ENCODE measurements around the gene SESTD1. TPM values are rescaled to one million over a fixed set of nuclear protein-coding genes. Genes with fewer than 3 reads are reported as not detected.

Gene SESTD1
- total and polyA plus RNA-seq, 2 of the 13 experiments (the other 11 are each of a cell fraction or from before 2014, with no cell fraction given) = 74.4 to 101 TPM

- no peak for TF ChIP-seq ETS1 (CRISPR knock-in tag; IDR thresholded peaks at IDR 0.05)
- no peak for TF ChIP-seq NFE2 (CRISPR knock-in tag; IDR thresholded peaks at IDR 0.05)
- TF ChIP-seq ZNF512 (CRISPR knock-in tag; IDR thresholded peaks at IDR 0.05) = no peak
- TF ChIP-seq ZNF101 (CRISPR knock-in tag; IDR thresholded peaks at IDR 0.05; ENCODE audit: borderline replicate concordance, low read depth) = no peak
- TF ChIP-seq ZNF850 (CRISPR knock-in tag; conservative IDR thresholded peaks at IDR 0.05) = no peak
- TF ChIP-seq CREBL2 (CRISPR knock-in tag; IDR thresholded peaks at IDR 0.05; ENCODE audit: borderline replicate concordance) = no peak
- TF ChIP-seq, protein P1, sequence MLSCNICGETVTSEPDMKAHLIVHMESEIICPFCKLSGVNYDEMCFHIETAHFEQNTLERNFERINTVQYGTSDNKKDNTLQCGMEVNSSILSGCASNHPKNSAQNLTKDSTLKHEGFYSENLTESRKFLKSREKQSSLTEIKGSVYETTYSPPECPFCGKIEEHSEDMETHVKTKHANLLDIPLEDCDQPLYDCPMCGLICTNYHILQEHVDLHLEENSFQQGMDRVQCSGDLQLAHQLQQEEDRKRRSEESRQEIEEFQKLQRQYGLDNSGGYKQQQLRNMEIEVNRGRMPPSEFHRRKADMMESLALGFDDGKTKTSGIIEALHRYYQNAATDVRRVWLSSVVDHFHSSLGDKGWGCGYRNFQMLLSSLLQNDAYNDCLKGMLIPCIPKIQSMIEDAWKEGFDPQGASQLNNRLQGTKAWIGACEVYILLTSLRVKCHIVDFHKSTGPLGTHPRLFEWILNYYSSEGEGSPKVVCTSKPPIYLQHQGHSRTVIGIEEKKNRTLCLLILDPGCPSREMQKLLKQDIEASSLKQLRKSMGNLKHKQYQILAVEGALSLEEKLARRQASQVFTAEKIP (CRISPR knock-in tag; IDR thresholded peaks at IDR 0.05; ENCODE audit: borderline replicate concordance) = no peak
- no peak for TF ChIP-seq ZNF839 (CRISPR knock-in tag; IDR thresholded peaks at IDR 0.05; ENCODE audit: borderline replicate concordance)
- no peak for TF ChIP-seq ZNF350 (CRISPR knock-in tag; IDR thresholded peaks at IDR 0.05; ENCODE audit: borderline replicate concordance, low read depth)
- TF ChIP-seq NBN (conservative IDR thresholded peaks at IDR 0.05) = no peak
- TF ChIP-seq, protein P2, sequence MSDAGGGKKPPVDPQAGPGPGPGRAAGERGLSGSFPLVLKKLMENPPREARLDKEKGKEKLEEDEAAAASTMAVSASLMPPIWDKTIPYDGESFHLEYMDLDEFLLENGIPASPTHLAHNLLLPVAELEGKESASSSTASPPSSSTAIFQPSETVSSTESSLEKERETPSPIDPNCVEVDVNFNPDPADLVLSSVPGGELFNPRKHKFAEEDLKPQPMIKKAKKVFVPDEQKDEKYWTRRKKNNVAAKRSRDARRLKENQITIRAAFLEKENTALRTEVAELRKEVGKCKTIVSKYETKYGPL (CRISPR knock-in tag; IDR thresholded peaks at IDR 0.05) = no peak
- TF ChIP-seq ZNF564 (CRISPR knock-in tag; IDR thresholded peaks at IDR 0.05) = no peak
- TF ChIP-seq ZNF343 (CRISPR knock-in tag; IDR thresholded peaks at IDR 0.05) = no peak
- no peak for TF ChIP-seq ZNF224 (CRISPR knock-in tag; IDR thresholded peaks at IDR 0.05)
- no peak for TF ChIP-seq CREB1 (IDR thresholded peaks at IDR 0.05)
- TF ChIP-seq CREB1 (CRISPR knock-in tag; IDR thresholded peaks at IDR 0.05) = peak; percentile 52; the same call in 1 of the 2 replicates
- no peak for TF ChIP-seq ZNF121 (CRISPR knock-in tag; IDR thresholded peaks at IDR 0.05)
- TF ChIP-seq MYPOP (CRISPR knock-in tag; IDR thresholded peaks at IDR 0.05) = no peak
- TF ChIP-seq ZNF674 (CRISPR knock-in tag; IDR thresholded peaks at IDR 0.05; ENCODE audit: low read depth) = no peak
- TF ChIP-seq MLLT10 (CRISPR knock-in tag; IDR thresholded peaks at IDR 0.05) = no peak
- TF ChIP-seq, protein P3, sequence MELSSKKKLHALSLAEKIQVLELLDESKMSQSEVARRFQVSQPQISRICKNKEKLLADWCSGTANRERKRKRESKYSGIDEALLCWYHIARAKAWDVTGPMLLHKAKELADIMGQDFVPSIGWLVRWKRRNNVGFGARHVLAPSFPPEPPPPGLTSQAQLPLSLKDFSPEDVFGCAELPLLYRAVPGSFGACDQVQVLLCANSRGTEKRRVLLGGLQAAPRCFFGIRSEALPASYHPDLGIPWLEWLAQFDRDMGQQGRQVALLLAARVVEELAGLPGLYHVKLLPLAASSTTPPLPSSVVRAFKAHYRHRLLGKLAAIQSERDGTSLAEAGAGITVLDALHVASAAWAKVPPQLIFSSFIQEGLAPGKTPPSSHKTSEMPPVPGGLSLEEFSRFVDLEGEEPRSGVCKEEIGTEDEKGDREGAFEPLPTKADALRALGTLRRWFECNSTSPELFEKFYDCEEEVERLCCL (CRISPR knock-in tag; IDR thresholded peaks at IDR 0.05; ENCODE audit: borderline replicate concordance) = no peak
- no peak for TF ChIP-seq REL (CRISPR knock-in tag; conservative IDR thresholded peaks at IDR 0.05)
- TF ChIP-seq ZC3H13 (CRISPR knock-in tag; IDR thresholded peaks at IDR 0.05) = no peak
- TF ChIP-seq TBL1XR1 (IDR thresholded peaks at IDR 0.05; ENCODE audit: borderline replicate concordance, low read length, partially characterized antibody) = no peak
Observed at GRCh38 chr2:179191110-179191509, 73.5 kb downstream of the SESTD1 start (continued).

All from HepG2 (cell line).